NCI-H128 (cell line): ENCODE measurements around the gene TMTC2.
A peak's percentile ranks its signal among the peaks of the same experiment; 100 is the strongest.

Source experiments
- DNase-seq: peaks from one replicate; lab custom pipeline; 2025; ENCODE audit not compliant: unreplicated experiment; lab: John Stamatoyannopoulos, UW

TMTC2 gene

GRCh38 chr12:82686168-82687020, at the start of gene TMTC2:
TSS of gene TMTC2 (plus strand) at chr12:82686906.
- peak; percentile 86 for DNase-seq

GRCh38 chr12:82638324-82638723, 48.4 kb upstream of the TMTC2 start:
- DNase-seq, result no peak

- no peak for DNase-seq
Observed at GRCh38 chr12:82644896-82645295, 41.8 kb upstream of the TMTC2 start.

- DNase-seq, result no peak
Observed at GRCh38 chr12:82645414-82645813, 41.3 kb upstream of the TMTC2 start.

- no peak for DNase-seq
Observed at GRCh38 chr12:82647853-82648252, 38.9 kb upstream of the TMTC2 start.

GRCh38 chr12:82648259-82648909, 38.3 kb upstream of the TMTC2 start:
- no peak for DNase-seq

GRCh38 chr12:82650627-82651337, 35.9 kb upstream of the TMTC2 start:
- no peak for DNase-seq

- no peak for DNase-seq
Observed at GRCh38 chr12:82651489-82651888, 35.2 kb upstream of the TMTC2 start.

GRCh38 chr12:82652071-82652470, 34.6 kb upstream of the TMTC2 start:
- DNase-seq, result no peak

GRCh38 chr12:82655751-82656150, 31.0 kb upstream of the TMTC2 start:
- DNase-seq, result no peak

- no peak for DNase-seq
Observed at GRCh38 chr12:82659343-82660207, 27.1 kb upstream of the TMTC2 start.

- no peak for DNase-seq
Observed at GRCh38 chr12:82660541-82661325, 26.0 kb upstream of the TMTC2 start.

- DNase-seq, result no peak
Observed at GRCh38 chr12:82663893-82664292, 22.8 kb upstream of the TMTC2 start.

GRCh38 chr12:82665142-82665923, 21.4 kb upstream of the TMTC2 start:
- no peak for DNase-seq

- no peak for DNase-seq
Observed at GRCh38 chr12:82666830-82667229, 19.9 kb upstream of the TMTC2 start.

- no peak for DNase-seq
Observed at GRCh38 chr12:82671673-82672195, 15.0 kb upstream of the TMTC2 start.

- DNase-seq, result no peak
Observed at GRCh38 chr12:82672811-82673495, 13.8 kb upstream of the TMTC2 start.

- no peak for DNase-seq
Observed at GRCh38 chr12:82673698-82674097, 13.0 kb upstream of the TMTC2 start.
